Activated gamma-delta T cell treated with anti-CD3 and anti-CD28 coated beads, Interleukin-2, amount 50 U/mL, for 16 hours (primary cell): ENCODE measurements around the gene DNAAF5.

Experiments used
- DNase-seq: peaks from one replicate; pipeline ENCODE4 v3.0.0-alpha.2; 2020; ENCODE audit warnings: low read depth

The DNAAF5 gene

GRCh38 chr7:768881-769504 is 42.5 kb downstream of the DNAAF5 start:
- no peak for DNase-seq

- DNase-seq: no peak
These were observed 43.8 kb downstream of the DNAAF5 start for GRCh38 chr7:770336-770735.

GRCh38 chr7:770741-771166 is 44.3 kb downstream of the DNAAF5 start:
- no peak for DNase-seq

- no peak for DNase-seq
These were observed 44.9 kb downstream of the DNAAF5 start for GRCh38 chr7:771234-772004.

- DNase-seq: no peak
These were observed 45.5 kb downstream of the DNAAF5 start for GRCh38 chr7:772005-772294.

GRCh38 chr7:772392-772791 is 45.9 kb downstream of the DNAAF5 start:
- no peak for DNase-seq

GRCh38 chr7:772861-773621 is 46.5 kb downstream of the DNAAF5 start:
- no peak for DNase-seq

GRCh38 chr7:773622-773915 is 47.1 kb downstream of the DNAAF5 start:
- no peak for DNase-seq

- DNase-seq: peak; percentile 33
These were observed 47.9 kb downstream of the DNAAF5 start for GRCh38 chr7:774161-775109.

GRCh38 chr7:776381-776780 is 49.9 kb downstream of the DNAAF5 start:
- no peak for DNase-seq

- DNase-seq: no peak
These were observed 50.7 kb downstream of the DNAAF5 start for GRCh38 chr7:776992-777727.

- no peak for DNase-seq
These were observed 51.2 kb downstream of the DNAAF5 start for GRCh38 chr7:777728-778078.

GRCh38 chr7:778271-778967 is 51.9 kb downstream of the DNAAF5 start:
- DNase-seq: no peak

GRCh38 chr7:778968-779451 is 52.5 kb downstream of the DNAAF5 start:
- no peak for DNase-seq

- no peak for DNase-seq
These were observed 53.0 kb downstream of the DNAAF5 start for GRCh38 chr7:779480-779879.

- no peak for DNase-seq
These were observed 53.6 kb downstream of the DNAAF5 start for GRCh38 chr7:780081-780480.

- no peak for DNase-seq
These were observed 54.0 kb downstream of the DNAAF5 start for GRCh38 chr7:780516-780915.

- DNase-seq: no peak
These were observed 54.8 kb downstream of the DNAAF5 start for GRCh38 chr7:781186-781849.

- no peak for DNase-seq
These were observed 55.5 kb downstream of the DNAAF5 start for GRCh38 chr7:781936-782529.
